ENCODE measurements around the gene PRKAG1. TPM values are rescaled to one million over a fixed set of nuclear protein-coding genes. Genes with fewer than 3 reads are reported as not detected.

Gene PRKAG1
- total RNA-seq, 1 experiment from 2014 or later = 41.6 TPM

DNA sequence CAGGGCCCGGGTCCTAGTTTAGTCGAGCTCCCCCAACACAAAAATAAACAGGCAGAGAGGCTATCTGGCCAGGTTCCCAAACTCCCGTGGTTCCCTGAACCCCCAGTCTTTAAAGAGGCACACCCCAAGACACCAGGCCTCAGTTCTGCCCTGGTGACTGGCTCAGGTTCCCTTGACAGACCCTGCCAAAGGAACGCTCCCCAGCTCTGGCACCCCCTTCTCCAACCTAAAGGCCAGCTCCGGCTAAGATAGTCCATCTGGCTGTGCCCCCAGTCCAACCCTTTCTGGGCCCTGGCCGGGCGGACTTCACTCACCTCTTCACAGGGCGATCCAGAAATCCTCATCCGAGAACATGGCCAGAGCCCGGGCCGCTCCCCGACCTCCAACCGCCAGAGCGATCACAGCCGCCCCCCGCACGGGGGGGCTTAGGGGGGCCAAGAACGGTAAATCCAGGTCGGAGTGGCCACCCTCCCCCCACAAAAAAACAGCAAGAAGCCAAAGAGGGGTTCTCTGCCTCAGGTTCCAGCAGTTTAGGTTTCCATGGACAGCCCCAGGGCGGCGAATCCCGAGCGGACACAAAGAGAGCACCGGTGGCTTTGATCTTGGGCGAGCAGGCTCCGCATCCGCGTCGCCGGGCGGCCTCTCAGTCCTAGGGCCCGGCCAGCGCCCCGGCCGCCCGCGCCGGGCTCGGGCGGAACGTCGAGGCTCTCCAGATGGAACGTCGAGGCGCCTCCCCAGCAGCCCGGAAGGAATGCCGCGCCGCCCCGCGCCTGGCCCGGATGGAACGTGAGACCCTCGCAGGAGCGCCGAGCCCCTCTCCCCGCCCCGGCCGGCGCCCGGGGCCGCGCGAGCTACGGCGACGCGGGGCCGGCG is 41.0 kb upstream of the PRKAG1 start:
- ATAC-seq (peak; percentile 1; the same call in 1 of the 2 replicates), DNase-seq (ENCODE audit: low spot score) (peak; percentile 54)
- H3K27ac Mint-ChIP-seq = peak overlapping the region; percentile 44; the same call in 1 of the 2 replicates
- H3K4me3 Mint-ChIP-seq = peak overlapping the region; percentile 96
- H3K36me3 Mint-ChIP-seq = peaks cover 13% of the 10 kb centered on the region
- peaks cover 48% of the 10 kb centered on the region for H3K4me1 Mint-ChIP-seq
- ChIA-PET CTCF (interaction anchor here (1.0 to 3.2 kb wide), 7 partner anchors 16 to 72 kb away, joined by 3 to 17 read pairs (median 4); partner anchors contain the start of gene DHH), POLR2A (interaction anchor here (0.9 to 1.0 kb wide), 2 partner anchors 45 to 71 kb away, joined by 3 read pairs; partner anchors contain the start of gene TUBA1B)
- TF ChIP-seq, protein P1, sequence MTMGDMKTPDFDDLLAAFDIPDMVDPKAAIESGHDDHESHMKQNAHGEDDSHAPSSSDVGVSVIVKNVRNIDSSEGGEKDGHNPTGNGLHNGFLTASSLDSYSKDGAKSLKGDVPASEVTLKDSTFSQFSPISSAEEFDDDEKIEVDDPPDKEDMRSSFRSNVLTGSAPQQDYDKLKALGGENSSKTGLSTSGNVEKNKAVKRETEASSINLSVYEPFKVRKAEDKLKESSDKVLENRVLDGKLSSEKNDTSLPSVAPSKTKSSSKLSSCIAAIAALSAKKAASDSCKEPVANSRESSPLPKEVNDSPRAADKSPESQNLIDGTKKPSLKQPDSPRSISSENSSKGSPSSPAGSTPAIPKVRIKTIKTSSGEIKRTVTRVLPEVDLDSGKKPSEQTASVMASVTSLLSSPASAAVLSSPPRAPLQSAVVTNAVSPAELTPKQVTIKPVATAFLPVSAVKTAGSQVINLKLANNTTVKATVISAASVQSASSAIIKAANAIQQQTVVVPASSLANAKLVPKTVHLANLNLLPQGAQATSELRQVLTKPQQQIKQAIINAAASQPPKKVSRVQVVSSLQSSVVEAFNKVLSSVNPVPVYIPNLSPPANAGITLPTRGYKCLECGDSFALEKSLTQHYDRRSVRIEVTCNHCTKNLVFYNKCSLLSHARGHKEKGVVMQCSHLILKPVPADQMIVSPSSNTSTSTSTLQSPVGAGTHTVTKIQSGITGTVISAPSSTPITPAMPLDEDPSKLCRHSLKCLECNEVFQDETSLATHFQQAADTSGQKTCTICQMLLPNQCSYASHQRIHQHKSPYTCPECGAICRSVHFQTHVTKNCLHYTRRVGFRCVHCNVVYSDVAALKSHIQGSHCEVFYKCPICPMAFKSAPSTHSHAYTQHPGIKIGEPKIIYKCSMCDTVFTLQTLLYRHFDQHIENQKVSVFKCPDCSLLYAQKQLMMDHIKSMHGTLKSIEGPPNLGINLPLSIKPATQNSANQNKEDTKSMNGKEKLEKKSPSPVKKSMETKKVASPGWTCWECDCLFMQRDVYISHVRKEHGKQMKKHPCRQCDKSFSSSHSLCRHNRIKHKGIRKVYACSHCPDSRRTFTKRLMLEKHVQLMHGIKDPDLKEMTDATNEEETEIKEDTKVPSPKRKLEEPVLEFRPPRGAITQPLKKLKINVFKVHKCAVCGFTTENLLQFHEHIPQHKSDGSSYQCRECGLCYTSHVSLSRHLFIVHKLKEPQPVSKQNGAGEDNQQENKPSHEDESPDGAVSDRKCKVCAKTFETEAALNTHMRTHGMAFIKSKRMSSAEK (CRISPR knock-in tag; IDR thresholded peaks at IDR 0.05; ENCODE audit: borderline replicate concordance) = no peak
- TF ChIP-seq, protein P2, sequence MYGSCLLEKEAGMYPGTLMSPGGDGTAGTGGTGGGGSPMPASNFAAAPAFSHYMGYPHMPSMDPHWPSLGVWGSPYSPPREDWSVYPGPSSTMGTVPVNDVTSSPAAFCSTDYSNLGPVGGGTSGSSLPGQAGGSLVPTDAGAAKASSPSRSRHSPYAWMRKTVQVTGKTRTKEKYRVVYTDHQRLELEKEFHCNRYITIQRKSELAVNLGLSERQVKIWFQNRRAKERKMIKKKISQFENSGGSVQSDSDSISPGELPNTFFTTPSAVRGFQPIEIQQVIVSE (CRISPR knock-in tag; IDR thresholded peaks at IDR 0.05; ENCODE audit: borderline replicate concordance) = no peak
- TF ChIP-seq TP53 (CRISPR knock-in tag; IDR thresholded peaks at IDR 0.05) (no peak), IRF1 (CRISPR knock-in tag; IDR thresholded peaks at IDR 0.05) (no peak), GRHL2 (CRISPR knock-in tag; IDR thresholded peaks at IDR 0.05; ENCODE audit: insufficient replicate concordance, severe bottlenecking) (no peak), ZNF671 (CRISPR knock-in tag; IDR thresholded peaks at IDR 0.05) (no peak), ESRRA (CRISPR knock-in tag; IDR thresholded peaks at IDR 0.05; ENCODE audit: borderline replicate concordance) (no peak)
- no peaks in the 10 kb centered on the region for H3K27me3 Mint-ChIP-seq (ENCODE audit: low read depth)
- H3K9me3 Mint-ChIP-seq = no peaks in the 10 kb centered on the region

DNA sequence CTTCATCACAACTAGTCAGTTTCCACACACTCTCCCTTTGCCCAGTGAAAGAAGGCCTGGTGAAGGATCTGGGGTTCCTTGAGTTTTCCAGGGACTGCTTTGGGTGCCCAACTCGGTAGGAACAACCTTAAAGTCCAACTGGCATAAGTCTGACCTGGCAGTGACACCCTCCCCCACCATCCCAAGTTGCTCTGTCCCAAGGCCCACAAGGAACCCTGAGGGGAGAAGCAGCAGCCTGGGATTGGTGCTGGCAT is 40.4 kb upstream of the PRKAG1 start:
- ChIA-PET CTCF (interaction anchor here (0.9 to 3.2 kb wide), 7 partner anchors 30 to 71 kb away, joined by 3 to 17 read pairs (median 4); partner anchors contain the start of gene DHH), POLR2A (interaction anchor here (0.9 kb wide), 1 partner anchor 72 kb away, joined by 3 read pairs; the partner anchor contains the start of gene TUBA1B)
- no peak for DNase-seq (ENCODE audit: low spot score)
- Mint-ChIP-seq H3K9me3 (no peaks in the 10 kb centered on the region), H3K36me3 (peaks cover 18% of the 10 kb centered on the region), H3K4me1 (peaks cover 46% of the 10 kb centered on the region), H3K27me3 (ENCODE audit: low read depth) (no peaks in the 10 kb centered on the region), H3K27ac (peak overlapping the region; percentile 44; the same call in 1 of the 2 replicates), H3K4me3 (peak overlapping the region; percentile 96)
- ATAC-seq = no peak
- TF ChIP-seq EMX1 (CRISPR knock-in tag; IDR thresholded peaks at IDR 0.05) (no peak), USF1 (CRISPR knock-in tag; IDR thresholded peaks at IDR 0.05) (no peak), CREB1 (CRISPR knock-in tag; IDR thresholded peaks at IDR 0.05) (no peak), SP1 (CRISPR knock-in tag; conservative IDR thresholded peaks at IDR 0.05) (no peak), ATF3 (CRISPR knock-in tag; conservative IDR thresholded peaks at IDR 0.05) (no peak), SMAD4 (CRISPR knock-in tag; IDR thresholded peaks at IDR 0.05) (no peak), SOX15 (CRISPR knock-in tag; IDR thresholded peaks at IDR 0.05) (no peak), ATF1 (CRISPR knock-in tag; IDR thresholded peaks at IDR 0.05) (no peak)
- TF ChIP-seq, protein P1 (CRISPR knock-in tag; IDR thresholded peaks at IDR 0.05; ENCODE audit: borderline replicate concordance) = no peak
- TF ChIP-seq, protein P3, sequence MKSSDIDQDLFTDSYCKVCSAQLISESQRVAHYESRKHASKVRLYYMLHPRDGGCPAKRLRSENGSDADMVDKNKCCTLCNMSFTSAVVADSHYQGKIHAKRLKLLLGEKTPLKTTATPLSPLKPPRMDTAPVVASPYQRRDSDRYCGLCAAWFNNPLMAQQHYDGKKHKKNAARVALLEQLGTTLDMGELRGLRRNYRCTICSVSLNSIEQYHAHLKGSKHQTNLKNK (CRISPR knock-in tag; IDR thresholded peaks at IDR 0.05) = no peak
- TF ChIP-seq, protein P4, sequence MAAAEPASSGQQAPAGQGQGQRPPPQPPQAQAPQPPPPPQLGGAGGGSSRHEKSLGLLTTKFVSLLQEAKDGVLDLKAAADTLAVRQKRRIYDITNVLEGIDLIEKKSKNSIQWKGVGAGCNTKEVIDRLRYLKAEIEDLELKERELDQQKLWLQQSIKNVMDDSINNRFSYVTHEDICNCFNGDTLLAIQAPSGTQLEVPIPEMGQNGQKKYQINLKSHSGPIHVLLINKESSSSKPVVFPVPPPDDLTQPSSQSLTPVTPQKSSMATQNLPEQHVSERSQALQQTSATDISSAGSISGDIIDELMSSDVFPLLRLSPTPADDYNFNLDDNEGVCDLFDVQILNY (CRISPR knock-in tag; IDR thresholded peaks at IDR 0.05) = no peak
- TF ChIP-seq, protein P5, sequence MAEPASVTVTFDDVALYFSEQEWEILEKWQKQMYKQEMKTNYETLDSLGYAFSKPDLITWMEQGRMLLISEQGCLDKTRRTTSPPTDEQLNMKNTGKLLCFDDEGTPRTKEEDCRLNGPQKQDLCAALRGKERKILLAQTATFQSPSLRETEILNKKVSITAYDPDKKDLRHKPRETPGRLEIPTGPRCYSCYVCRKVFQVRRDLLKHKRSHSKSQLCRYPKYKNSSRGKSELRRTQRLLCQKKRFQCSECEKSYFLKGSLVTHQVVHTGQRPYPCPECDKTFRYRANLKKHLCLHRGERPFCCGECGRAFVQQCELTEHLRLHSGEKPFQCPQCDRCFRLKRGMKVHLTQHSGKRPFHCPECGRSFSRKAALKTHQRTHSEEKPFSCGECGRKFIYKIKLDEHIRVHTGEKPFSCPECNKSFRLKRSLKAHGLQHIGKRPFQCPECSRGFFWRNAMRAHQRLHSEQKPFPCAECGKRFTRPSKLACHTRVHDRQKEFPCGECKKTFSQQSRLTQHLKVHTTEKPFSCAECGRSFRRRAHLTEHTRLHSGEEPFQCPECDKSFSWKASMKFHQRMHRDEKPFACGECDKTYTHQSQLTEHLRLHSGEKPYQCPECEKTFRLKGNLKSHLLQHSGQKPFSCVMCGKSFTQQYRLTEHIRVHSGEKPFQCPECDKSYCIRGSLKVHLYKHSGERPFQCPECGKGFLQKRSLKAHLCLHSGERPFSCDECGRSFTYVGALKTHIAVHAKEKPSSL (CRISPR knock-in tag; conservative IDR thresholded peaks at IDR 0.05) = no peak
